ENCODE results near the gene CRX. TPM values are rescaled to one million over a fixed set of nuclear protein-coding genes. Genes with fewer than 3 reads are reported as not detected.

CRX gene
- total RNA-seq, 1 experiment from 2014 or later = 0.13 TPM

DNA sequence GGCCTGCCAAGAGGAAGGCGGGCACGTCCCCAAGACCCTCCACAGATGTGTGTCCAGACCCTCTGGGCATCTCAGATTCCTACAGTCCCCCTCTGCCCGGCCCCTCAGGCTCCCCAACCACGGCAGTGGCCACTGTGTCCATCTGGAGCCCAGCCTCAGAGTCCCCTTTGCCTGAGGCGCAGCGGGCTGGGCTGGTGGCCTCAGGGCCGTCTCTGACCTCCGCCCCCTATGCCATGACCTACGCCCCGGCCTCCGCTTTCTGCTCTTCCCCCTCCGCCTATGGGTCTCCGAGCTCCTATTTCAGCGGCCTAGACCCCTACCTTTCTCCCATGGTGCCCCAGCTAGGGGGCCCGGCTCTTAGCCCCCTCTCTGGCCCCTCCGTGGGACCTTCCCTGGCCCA is 17.7 kb downstream of the CRX start:
- no peak overlapping the region for H3K14ac ChIP-seq (ENCODE audit: insufficient read depth, low read length)
- no peaks in the 10 kb centered on the region for H3K9me3 Mint-ChIP-seq
- no peak overlapping the region for H3K27ac Mint-ChIP-seq
- no peak overlapping the region for H3K27ac ChIP-seq (ENCODE audit: insufficient read length, low read depth, low read length)
- H3K36me3 Mint-ChIP-seq (ENCODE audit: insufficient read depth in 1 of 3, low read depth in 3 of 3) = no peaks in the 10 kb centered on the region
- DNase-seq = no peak
- H2BK120ac ChIP-seq (ENCODE audit: low read depth, low read length, poor library complexity, severe bottlenecking) = no peak overlapping the region
- no peak overlapping the region for H2BK20ac ChIP-seq (ENCODE audit: low read depth, low read length, poor library complexity, severe bottlenecking)
- H3K56ac ChIP-seq (ENCODE audit: insufficient read length, low read depth, low read length) = no peak overlapping the region
- H3K4me2 ChIP-seq (ENCODE audit: insufficient read depth, insufficient read length, low read length) = no peak overlapping the region
- TF ChIP-seq CTCF (conservative IDR thresholded peaks at IDR 0.05) = no peak
- H3T11ph ChIP-seq (ENCODE audit: low read length) = no peak overlapping the region
- no peaks in the 10 kb centered on the region for H3K23me2 ChIP-seq (ENCODE audit: insufficient read length, low read depth, low read length, poor library complexity, severe bottlenecking)
- no peak overlapping the region for H2BK12ac ChIP-seq (ENCODE audit: insufficient read length, low read depth, low read length)
- no peak overlapping the region for H2BK5ac ChIP-seq (ENCODE audit: insufficient read length, low read length)
- H3K23ac ChIP-seq (ENCODE audit: insufficient read length, low read depth, low read length) = no peak overlapping the region
- H3K79me2 ChIP-seq (ENCODE audit: insufficient read depth, low read length) = no peaks in the 10 kb centered on the region
- no peak overlapping the region for H3K18ac ChIP-seq (ENCODE audit: insufficient read length, low read depth, low read length)
- no peak overlapping the region for H4K8ac ChIP-seq (replicated peaks; ENCODE audit: insufficient read length, low read depth, low read length)
- no peak overlapping the region for H2AFZ ChIP-seq (ENCODE audit: low read length)
- WGBS (ENCODE audit: extremely low coverage, insufficient read length, low lambda C conversion rate) = no CpG with 5 or more reads among the region's 16 CpGs
- no peaks in the 10 kb centered on the region for H4K20me1 ChIP-seq (ENCODE audit: control insufficient read depth, insufficient read depth, insufficient read length)
- H3K9ac ChIP-seq (ENCODE audit: extremely low read depth, insufficient read length, low read length) = no peak overlapping the region
- no peaks in the 10 kb centered on the region for H3K4me1 ChIP-seq (ENCODE audit: insufficient read depth, low read length)
- H3K79me1 ChIP-seq (ENCODE audit: insufficient read depth, low read depth, low read length, poor library complexity, severe bottlenecking) = no peaks in the 10 kb centered on the region
- no peaks in the 10 kb centered on the region for H3K27me3 ChIP-seq (ENCODE audit: insufficient read depth, low read length)
- H3K4ac ChIP-seq (ENCODE audit: low read depth, low read length) = no peak overlapping the region
- no peak overlapping the region for H4K5ac ChIP-seq (ENCODE audit: insufficient read length, low read depth, low read length)
- H4K91ac ChIP-seq (ENCODE audit: insufficient read length, low read depth, low read length) = no peak overlapping the region
- peaks cover 19 to 22% of the 10 kb centered on the region in 2 experiments for H3K4me1 Mint-ChIP-seq
- H3K4me3 Mint-ChIP-seq = no peak overlapping the region
- no peak overlapping the region for H2AK5ac ChIP-seq (ENCODE audit: insufficient read length, low read length)
- no peaks in the 10 kb centered on the region for H3K9me3 ChIP-seq (ENCODE audit: control insufficient read depth, low read depth, low read length)
- no peak overlapping the region for H2BK15ac ChIP-seq (ENCODE audit: low read depth, low read length)
- no peaks in the 10 kb centered on the region; the same call in 1 of the 2 replicates for H3K27me3 Mint-ChIP-seq (ENCODE audit: low read depth)
